OCI-LY1 (cell line): ENCODE results near the gene ENPP4.

Experiments
- EZH2 ChIP-seq: fragments of 200-600 bp; sonication (generic), shearing (Covaris generic); IDR thresholded peaks from 2 replicates; pipeline ENCODE4 v1.8.0; 2017; ENCODE audit warnings: borderline replicate concordance, mixed run types, mild to moderate bottlenecking, antibody characterized with exemption, low read length, moderate library complexity, mixed read lengths
- TF ChIP-seq, protein P1 (sequence below): fragments of 200-600 bp; sonication (generic), shearing (Covaris generic); IDR thresholded peaks from 2 replicates; pipeline ENCODE4 v1.5.1; 2017; ENCODE audit warnings: mild to moderate bottlenecking, antibody characterized with exemption, low read length, moderate library complexity, mixed read lengths

- TF ChIP-seq, protein P1, sequence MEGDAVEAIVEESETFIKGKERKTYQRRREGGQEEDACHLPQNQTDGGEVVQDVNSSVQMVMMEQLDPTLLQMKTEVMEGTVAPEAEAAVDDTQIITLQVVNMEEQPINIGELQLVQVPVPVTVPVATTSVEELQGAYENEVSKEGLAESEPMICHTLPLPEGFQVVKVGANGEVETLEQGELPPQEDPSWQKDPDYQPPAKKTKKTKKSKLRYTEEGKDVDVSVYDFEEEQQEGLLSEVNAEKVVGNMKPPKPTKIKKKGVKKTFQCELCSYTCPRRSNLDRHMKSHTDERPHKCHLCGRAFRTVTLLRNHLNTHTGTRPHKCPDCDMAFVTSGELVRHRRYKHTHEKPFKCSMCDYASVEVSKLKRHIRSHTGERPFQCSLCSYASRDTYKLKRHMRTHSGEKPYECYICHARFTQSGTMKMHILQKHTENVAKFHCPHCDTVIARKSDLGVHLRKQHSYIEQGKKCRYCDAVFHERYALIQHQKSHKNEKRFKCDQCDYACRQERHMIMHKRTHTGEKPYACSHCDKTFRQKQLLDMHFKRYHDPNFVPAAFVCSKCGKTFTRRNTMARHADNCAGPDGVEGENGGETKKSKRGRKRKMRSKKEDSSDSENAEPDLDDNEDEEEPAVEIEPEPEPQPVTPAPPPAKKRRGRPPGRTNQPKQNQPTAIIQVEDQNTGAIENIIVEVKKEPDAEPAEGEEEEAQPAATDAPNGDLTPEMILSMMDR = no peak
- TF ChIP-seq EZH2 = no peak
Measured at GRCh38 chr6:46104209-46104608, 25.6 kb upstream of the ENPP4 start.
